Colonic mucosa (tissue), 4 donors: ENCODE measurements around the gene KIF16B. TPM values are rescaled to one million over a fixed set of nuclear protein-coding genes. Genes with fewer than 3 reads are reported as not detected.

Experiments
- DNase-seq: peaks from one replicate; pipeline ENCODE4 v3.0.0-alpha.2; 2020
- H3K27ac ChIP-seq: fragments of 200-600 bp; one replicate; pipeline ENCODE4 v1.8.0; 2021
- H3K27me3 ChIP-seq: fragments of 200-600 bp; one replicate; pipeline ENCODE4 v1.8.0; 2021
- H3K36me3 ChIP-seq: fragments of 200-600 bp; one replicate; pipeline ENCODE4 v1.8.0; 2021
- H3K4me1 ChIP-seq: fragments of 200-600 bp; one replicate; pipeline ENCODE4 v1.8.0; 2021; ENCODE audit warnings: mild to moderate bottlenecking
- H3K4me3 ChIP-seq: fragments of 200-600 bp; one replicate; pipeline ENCODE4 v1.8.0; 2021
- H3K9ac ChIP-seq, 2 donors: one replicate each; pipeline ENCODE4 v1.7.0; 2013; ENCODE audit warnings: control low read depth in 2 of 2, low read depth in 2 of 2, low read length in 2 of 2
- H3K9me3 ChIP-seq: fragments of 200-600 bp; one replicate; pipeline ENCODE4 v1.8.0; 2021
- intact Hi-C: fragments of 100-400 bp; cut with DNase I; formaldehyde crosslinking; loops from one replicate; pipeline ENCODE4 v1.14.1; 2022
- total RNA-seq, 2 donors: library from RNA; stranded (reverse); fragmentation: NEBNext Ultra II Directional in 1 of 2; extraction: Animal tissue kit (Norgen Biotek cat#: 25700) in 1 of 2; gene quantifications; one replicate each; pipeline ENCODE4 v1.2.1, GENCODE V29; 2021
- TF ChIP-seq, protein P1 (sequence below): fragments of 200-600 bp; IDR thresholded peaks from one replicate; pipeline ENCODE4 v1.8.0; 2022; ENCODE audit warnings: antibody characterized with exemption, mild to moderate bottlenecking
- donor health status: healthy.
- donor health status: DM: no; HTN: no; CAD: no.
- donor health status: DM: no; HTN: no; CAD: no.

Gene KIF16B
- total RNA-seq, 2 donors from 2014 or later = 41.6 to 68.7 TPM

DNA sequence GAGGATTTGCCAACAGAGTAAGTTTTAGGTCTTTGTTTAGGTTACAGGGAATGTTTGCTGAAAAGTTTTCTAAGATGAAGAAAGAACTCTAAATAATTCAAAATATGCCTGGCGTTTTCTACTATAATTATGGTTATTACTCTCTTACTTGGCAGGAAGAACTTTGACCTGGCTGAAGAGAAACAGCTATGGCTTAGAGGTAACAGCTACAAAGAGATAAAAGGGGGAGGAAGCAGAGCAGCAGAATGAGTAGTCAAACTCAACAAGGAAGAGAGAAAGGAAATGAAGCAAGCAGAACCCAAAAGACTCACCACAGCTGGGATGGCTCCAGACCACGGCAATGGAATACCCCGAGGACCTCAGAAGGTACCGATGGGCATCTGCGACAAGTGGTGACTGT lies 95.6 kb downstream of the KIF16B start:
- intact Hi-C loops = no loop called here
- Histone ChIP-seq H3K27ac (no peak overlapping the region), H3K4me3 (no peak overlapping the region), H3K9me3 (no peaks in the 10 kb centered on the region), H3K36me3 (no peaks in the 10 kb centered on the region), H3K27me3 (no peaks in the 10 kb centered on the region), H3K4me1 (peaks cover 6% of the 10 kb centered on the region), H3K9ac (no peak overlapping the region)
- TF ChIP-seq, protein P1, sequence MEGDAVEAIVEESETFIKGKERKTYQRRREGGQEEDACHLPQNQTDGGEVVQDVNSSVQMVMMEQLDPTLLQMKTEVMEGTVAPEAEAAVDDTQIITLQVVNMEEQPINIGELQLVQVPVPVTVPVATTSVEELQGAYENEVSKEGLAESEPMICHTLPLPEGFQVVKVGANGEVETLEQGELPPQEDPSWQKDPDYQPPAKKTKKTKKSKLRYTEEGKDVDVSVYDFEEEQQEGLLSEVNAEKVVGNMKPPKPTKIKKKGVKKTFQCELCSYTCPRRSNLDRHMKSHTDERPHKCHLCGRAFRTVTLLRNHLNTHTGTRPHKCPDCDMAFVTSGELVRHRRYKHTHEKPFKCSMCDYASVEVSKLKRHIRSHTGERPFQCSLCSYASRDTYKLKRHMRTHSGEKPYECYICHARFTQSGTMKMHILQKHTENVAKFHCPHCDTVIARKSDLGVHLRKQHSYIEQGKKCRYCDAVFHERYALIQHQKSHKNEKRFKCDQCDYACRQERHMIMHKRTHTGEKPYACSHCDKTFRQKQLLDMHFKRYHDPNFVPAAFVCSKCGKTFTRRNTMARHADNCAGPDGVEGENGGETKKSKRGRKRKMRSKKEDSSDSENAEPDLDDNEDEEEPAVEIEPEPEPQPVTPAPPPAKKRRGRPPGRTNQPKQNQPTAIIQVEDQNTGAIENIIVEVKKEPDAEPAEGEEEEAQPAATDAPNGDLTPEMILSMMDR = no peak
- no peak for DNase-seq

DNA sequence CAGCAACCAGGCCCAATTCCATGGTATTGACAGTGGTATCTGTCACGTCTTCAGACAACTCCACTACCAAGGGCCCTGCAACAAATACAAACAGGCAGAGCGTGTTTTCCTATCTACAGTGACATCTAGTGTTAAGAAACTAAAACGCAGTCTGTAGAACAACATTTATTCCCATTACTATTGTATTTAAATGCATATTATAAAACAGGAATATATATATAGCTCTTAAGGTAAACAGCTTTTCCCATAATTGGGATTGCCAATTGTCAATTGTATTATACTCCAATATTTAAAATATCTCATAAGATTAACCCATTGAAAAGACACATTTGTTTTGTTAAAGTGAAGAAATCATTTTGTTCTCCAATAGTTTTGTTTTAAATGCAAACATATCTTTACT lies 97.2 kb downstream of the KIF16B start:
- Histone ChIP-seq H3K4me3 (no peak overlapping the region), H3K27ac (peak overlapping the region; percentile 9), H3K4me1 (peaks cover 6% of the 10 kb centered on the region), H3K36me3 (no peaks in the 10 kb centered on the region), H3K9me3 (no peaks in the 10 kb centered on the region), H3K9ac (no peak overlapping the region), H3K27me3 (no peaks in the 10 kb centered on the region)
- TF ChIP-seq, protein P1 = peak; percentile 53
- intact Hi-C loops = no loop called here
- DNase-seq = no peak

DNA sequence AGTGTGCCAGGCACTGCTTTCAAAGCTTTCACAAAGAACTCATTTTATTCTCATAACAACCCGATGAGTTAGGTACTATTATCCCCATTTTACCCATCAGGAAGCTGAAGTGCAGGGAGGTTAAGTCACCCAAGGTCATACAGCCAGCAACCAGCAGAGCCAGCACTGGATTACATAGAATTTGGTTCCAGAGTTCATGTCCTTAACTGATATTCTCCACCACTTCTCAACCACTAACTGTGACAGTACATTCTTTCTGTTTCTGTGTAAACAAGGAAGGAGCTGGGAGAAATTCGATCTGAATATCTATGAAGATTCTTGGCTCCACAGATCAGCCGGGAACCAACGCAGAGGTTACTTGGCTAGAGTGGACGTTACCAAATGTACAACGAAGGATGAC lies 98.0 kb downstream of the KIF16B start:
- no peak for DNase-seq

DNA sequence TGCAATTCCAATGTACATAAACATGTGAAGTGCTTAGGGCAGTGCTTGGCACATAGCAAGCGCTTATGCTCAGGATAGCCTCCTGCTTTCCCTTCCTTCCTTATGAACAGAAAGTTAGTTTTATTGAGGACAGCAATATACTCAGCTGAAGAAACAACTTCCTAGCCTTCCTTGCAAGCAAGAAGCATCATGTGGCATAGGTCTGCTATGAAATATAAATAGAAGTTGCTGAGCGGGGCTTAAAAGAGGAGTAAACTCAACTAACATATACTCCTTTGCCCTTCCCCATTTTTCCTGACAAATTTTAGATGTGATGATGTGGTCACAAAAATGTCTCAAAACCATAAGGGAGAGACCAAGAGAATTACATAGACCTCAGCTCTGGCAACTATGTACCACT lies 98.9 kb downstream of the KIF16B start:
- H3K4me1 ChIP-seq = peaks cover 6% of the 10 kb centered on the region
- H3K9me3 ChIP-seq = no peaks in the 10 kb centered on the region
- no peak overlapping the region for H3K4me3 ChIP-seq
- no peak overlapping the region for H3K9ac ChIP-seq
- H3K36me3 ChIP-seq = no peaks in the 10 kb centered on the region
- TF ChIP-seq, protein P1 = no peak
- H3K27ac ChIP-seq = no peak overlapping the region
- no peak for DNase-seq
- intact Hi-C loops = no loop called here
- no peaks in the 10 kb centered on the region for H3K27me3 ChIP-seq

More for the DNA sequence above, 98.0 kb downstream of the KIF16B start:
- no peaks in the 10 kb centered on the region for H3K9me3 ChIP-seq
- H3K27me3 ChIP-seq = no peaks in the 10 kb centered on the region
- TF ChIP-seq, protein P1 = no peak
- no peak overlapping the region for H3K4me3 ChIP-seq
- intact Hi-C loops = no loop called here
- H3K4me1 ChIP-seq = peaks cover 6% of the 10 kb centered on the region
- H3K9ac ChIP-seq = no peak overlapping the region
- H3K36me3 ChIP-seq = no peaks in the 10 kb centered on the region
- peak overlapping the region; percentile 9 for H3K27ac ChIP-seq

DNA sequence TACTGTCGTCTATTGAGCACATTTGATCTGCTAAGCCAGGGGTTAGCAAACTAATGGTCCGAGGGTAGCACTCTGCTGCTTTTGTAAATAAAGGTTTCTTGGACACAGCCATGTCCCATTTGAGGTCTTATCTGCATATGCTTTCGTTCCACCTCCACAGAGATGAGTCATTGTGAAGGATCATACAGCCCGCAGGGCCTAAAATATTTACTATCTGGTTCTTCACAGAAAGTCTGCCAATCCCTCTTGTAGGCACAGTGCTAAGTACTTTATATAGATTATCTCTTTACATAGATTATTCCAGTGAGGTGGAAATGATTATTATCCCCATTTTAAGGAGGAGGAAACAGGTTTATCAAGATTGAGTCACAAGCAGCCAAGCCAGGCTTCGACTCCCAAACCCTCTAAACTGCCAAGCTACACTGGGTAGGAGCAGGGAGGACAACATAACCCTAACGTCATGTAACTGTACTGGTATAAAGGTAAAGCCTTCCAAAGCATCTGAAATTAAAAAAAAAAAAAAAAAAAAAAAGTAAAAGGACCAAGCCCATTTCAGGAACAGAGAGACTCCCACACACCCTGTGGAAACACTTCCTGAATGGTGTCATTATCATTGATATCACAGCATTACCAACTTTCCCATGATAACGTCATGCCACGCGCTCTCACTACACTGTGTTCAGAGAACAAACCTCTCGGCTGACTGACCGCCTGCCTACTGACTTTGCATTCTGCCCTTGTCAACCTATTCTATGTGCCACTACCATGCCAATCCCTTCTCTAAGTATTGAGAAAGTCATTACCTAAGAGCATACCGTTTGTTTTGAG lies 101.0 kb downstream of the KIF16B start:
- no peak overlapping the region for H3K27ac ChIP-seq
- no peak for DNase-seq
- TF ChIP-seq, protein P1 = no peak
- H3K9ac ChIP-seq = no peak overlapping the region
- no peaks in the 10 kb centered on the region for H3K27me3 ChIP-seq
- no peaks in the 10 kb centered on the region for H3K36me3 ChIP-seq
- no peak overlapping the region for H3K4me3 ChIP-seq
- no peaks in the 10 kb centered on the region for H3K9me3 ChIP-seq
- no peaks in the 10 kb centered on the region for H3K4me1 ChIP-seq
- intact Hi-C loops = no loop called here
